ENCODE results near the gene INO80. TPM values are rescaled to one million over a fixed set of nuclear protein-coding genes. Genes with fewer than 3 reads are reported as not detected.

INO80 gene
- total RNA-seq, 2 donors from 2014 or later: 14.8 to 17.5 TPM

DNA sequence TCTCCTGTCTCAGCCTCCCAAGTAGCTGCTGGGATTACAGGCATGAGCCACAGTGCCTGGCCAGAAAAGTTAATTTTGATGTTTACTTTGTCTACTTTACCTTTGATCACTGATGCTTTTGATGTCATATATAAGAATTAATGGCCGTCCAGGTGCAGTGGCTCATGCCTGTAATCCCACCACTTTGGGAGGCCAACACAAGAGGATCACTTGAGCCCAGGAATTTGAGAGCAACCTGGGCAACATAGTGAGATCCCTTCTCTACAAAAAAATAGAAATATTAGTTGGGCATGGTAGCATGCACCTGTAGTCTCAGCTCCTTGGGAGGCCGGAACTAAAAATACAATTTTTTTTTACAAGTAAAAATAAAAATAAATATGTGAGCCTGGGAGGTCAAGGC is 6.8 kb upstream of the INO80 start:
- peaks cover 3% of the 10 kb centered on the region for H3K27me3 Mint-ChIP-seq (ENCODE audit: insufficient read depth)
- no peaks in the 10 kb centered on the region for H3K4me1 Mint-ChIP-seq
- Histone ChIP-seq H3K36me3 (ENCODE audit: control insufficient read depth, insufficient read depth, low read length) (no peaks in the 10 kb centered on the region), H3K4me1 (ENCODE audit: control insufficient read depth, insufficient read depth, low read length) (no peaks in the 10 kb centered on the region), H3K27ac (ENCODE audit: low read depth, low read length) (no peak overlapping the region), H3K9ac (ENCODE audit: extremely low read depth, low read length, poor library complexity, severe bottlenecking) (no peak overlapping the region), H3K27me3 (ENCODE audit: control insufficient read depth, insufficient read depth, low read length, poor library complexity, severe bottlenecking) (no peaks in the 10 kb centered on the region), H3K4me3 (ENCODE audit: low read length) (no peak overlapping the region), H3K9me3 (ENCODE audit: control insufficient read depth, low read length) (no peaks in the 10 kb centered on the region)
- TF ChIP-seq, protein P1, sequence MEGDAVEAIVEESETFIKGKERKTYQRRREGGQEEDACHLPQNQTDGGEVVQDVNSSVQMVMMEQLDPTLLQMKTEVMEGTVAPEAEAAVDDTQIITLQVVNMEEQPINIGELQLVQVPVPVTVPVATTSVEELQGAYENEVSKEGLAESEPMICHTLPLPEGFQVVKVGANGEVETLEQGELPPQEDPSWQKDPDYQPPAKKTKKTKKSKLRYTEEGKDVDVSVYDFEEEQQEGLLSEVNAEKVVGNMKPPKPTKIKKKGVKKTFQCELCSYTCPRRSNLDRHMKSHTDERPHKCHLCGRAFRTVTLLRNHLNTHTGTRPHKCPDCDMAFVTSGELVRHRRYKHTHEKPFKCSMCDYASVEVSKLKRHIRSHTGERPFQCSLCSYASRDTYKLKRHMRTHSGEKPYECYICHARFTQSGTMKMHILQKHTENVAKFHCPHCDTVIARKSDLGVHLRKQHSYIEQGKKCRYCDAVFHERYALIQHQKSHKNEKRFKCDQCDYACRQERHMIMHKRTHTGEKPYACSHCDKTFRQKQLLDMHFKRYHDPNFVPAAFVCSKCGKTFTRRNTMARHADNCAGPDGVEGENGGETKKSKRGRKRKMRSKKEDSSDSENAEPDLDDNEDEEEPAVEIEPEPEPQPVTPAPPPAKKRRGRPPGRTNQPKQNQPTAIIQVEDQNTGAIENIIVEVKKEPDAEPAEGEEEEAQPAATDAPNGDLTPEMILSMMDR (conservative IDR thresholded peaks at IDR 0.05): no peak
- no peaks in the 10 kb centered on the region for H3K36me3 Mint-ChIP-seq (ENCODE audit: low read depth)
- H3K4me3 Mint-ChIP-seq: no peak overlapping the region
- H3K9me3 Mint-ChIP-seq: no peaks in the 10 kb centered on the region
- no peak overlapping the region for H3K27ac Mint-ChIP-seq
- no peak for DNase-seq
- 96 to 100% methylated on average over 1 of the region's 2 CpGs for WGBS, 2 experiments (ENCODE audit: insufficient coverage in 1 of 2, insufficient read length in 1 of 2)

GRCh38 chr15:41121951-41122350 is 5.9 kb upstream of the INO80 start:
- Histone ChIP-seq H3K36me3 (ENCODE audit: control insufficient read depth, insufficient read depth, low read length) (no peaks in the 10 kb centered on the region), H3K27ac (ENCODE audit: low read depth, low read length) (no peak overlapping the region), H3K27me3 (ENCODE audit: control insufficient read depth, insufficient read depth, low read length, poor library complexity, severe bottlenecking) (no peaks in the 10 kb centered on the region), H3K4me3 (ENCODE audit: low read length) (no peak overlapping the region), H3K9me3 (ENCODE audit: control insufficient read depth, low read length) (no peaks in the 10 kb centered on the region), H3K9ac (ENCODE audit: extremely low read depth, low read length, poor library complexity, severe bottlenecking) (no peak overlapping the region), H3K4me1 (ENCODE audit: control insufficient read depth, insufficient read depth, low read length) (no peaks in the 10 kb centered on the region)
- no peak for DNase-seq
- Mint-ChIP-seq H3K27me3 (ENCODE audit: insufficient read depth) (peaks cover 3% of the 10 kb centered on the region), H3K9me3 (no peaks in the 10 kb centered on the region), H3K4me1 (peaks cover under 1% of the 10 kb centered on the region), H3K27ac (no peak overlapping the region), H3K36me3 (ENCODE audit: low read depth) (no peaks in the 10 kb centered on the region), H3K4me3 (no peak overlapping the region)
- TF ChIP-seq, protein P1 (conservative IDR thresholded peaks at IDR 0.05): no peak
- 91 to 92% methylated on average over 4 to 5 of the region's 5 CpGs for WGBS, 2 experiments (ENCODE audit: insufficient coverage in 1 of 2, insufficient read length in 1 of 2)

DNA sequence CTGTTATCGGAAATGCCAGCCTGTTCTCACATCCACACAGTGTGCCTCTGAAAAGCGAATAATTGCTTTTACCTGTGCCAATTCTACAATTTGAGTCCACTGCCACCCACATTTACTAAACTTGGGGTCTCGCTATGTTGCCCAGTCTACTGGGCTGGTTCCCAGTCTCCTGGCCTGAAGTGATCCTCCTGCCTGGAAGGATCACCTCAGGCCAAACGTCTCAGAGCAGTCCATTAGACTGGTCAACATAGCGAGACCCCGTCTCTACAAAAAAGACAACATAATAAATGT is 827 bp upstream of the INO80 start:
- Histone ChIP-seq H3K27ac (ENCODE audit: low read depth, low read length) (peak overlapping the region; percentile 27), H3K27me3 (ENCODE audit: control insufficient read depth, insufficient read depth, low read length, poor library complexity, severe bottlenecking) (no peaks in the 10 kb centered on the region), H3K4me1 (ENCODE audit: control insufficient read depth, insufficient read depth, low read length) (no peaks in the 10 kb centered on the region), H3K4me3 (ENCODE audit: low read length) (peak overlapping the region; percentile 83), H3K9me3 (ENCODE audit: control insufficient read depth, low read length) (no peaks in the 10 kb centered on the region), H3K9ac (ENCODE audit: extremely low read depth, low read length, poor library complexity, severe bottlenecking) (peak overlapping the region; percentile 99), H3K36me3 (ENCODE audit: control insufficient read depth, insufficient read depth, low read length) (peaks cover 18% of the 10 kb centered on the region)
- no peaks in the 10 kb centered on the region for H3K9me3 Mint-ChIP-seq
- peak overlapping the region; percentile 98 for H3K27ac Mint-ChIP-seq
- TF ChIP-seq, protein P1 (conservative IDR thresholded peaks at IDR 0.05): no peak
- peak overlapping the region; percentile 95 for H3K4me3 Mint-ChIP-seq
- no peak for DNase-seq
- 90 to 100% methylated on average over 2 to 6 of the region's 6 CpGs for WGBS, 2 experiments (ENCODE audit: insufficient coverage in 1 of 2, insufficient read length in 1 of 2)
- peaks cover 11% of the 10 kb centered on the region for H3K36me3 Mint-ChIP-seq (ENCODE audit: low read depth)
- H3K27me3 Mint-ChIP-seq (ENCODE audit: insufficient read depth): no peaks in the 10 kb centered on the region
- H3K4me1 Mint-ChIP-seq: peaks cover 8% of the 10 kb centered on the region
